SK-N-SH (cell line): Measurements from ENCODE around the gene MPDZ.

ENCODE experiments used
- CTCF ChIP-seq: fragments of 200-600 bp; sonication (generic); IDR thresholded peaks from 2 replicates; pipeline ENCODE4 v1.6.1; 2017; ENCODE audit warnings: antibody characterized with exemption, mild to moderate bottlenecking, moderate library complexity
- RXRA ChIP-seq: IDR thresholded peaks from 2 replicates; pipeline ENCODE4 v1.4.0; 2012; ENCODE audit warnings: low read depth, mild to moderate bottlenecking, borderline replicate concordance
- TF ChIP-seq, protein P1 (sequence below): IDR thresholded peaks from 2 replicates; pipeline ENCODE4 v1.4.0; 2012; ENCODE audit warnings: low read depth, borderline replicate concordance

GRCh38 chr9:13125261-13125660 is 154.2 kb downstream of the MPDZ start:
- TF ChIP-seq, protein P1, sequence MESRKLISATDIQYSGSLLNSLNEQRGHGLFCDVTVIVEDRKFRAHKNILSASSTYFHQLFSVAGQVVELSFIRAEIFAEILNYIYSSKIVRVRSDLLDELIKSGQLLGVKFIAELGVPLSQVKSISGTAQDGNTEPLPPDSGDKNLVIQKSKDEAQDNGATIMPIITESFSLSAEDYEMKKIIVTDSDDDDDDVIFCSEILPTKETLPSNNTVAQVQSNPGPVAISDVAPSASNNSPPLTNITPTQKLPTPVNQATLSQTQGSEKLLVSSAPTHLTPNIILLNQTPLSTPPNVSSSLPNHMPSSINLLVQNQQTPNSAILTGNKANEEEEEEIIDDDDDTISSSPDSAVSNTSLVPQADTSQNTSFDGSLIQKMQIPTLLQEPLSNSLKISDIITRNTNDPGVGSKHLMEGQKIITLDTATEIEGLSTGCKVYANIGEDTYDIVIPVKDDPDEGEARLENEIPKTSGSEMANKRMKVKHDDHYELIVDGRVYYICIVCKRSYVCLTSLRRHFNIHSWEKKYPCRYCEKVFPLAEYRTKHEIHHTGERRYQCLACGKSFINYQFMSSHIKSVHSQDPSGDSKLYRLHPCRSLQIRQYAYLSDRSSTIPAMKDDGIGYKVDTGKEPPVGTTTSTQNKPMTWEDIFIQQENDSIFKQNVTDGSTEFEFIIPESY = no peak
- no peak for TF ChIP-seq CTCF
- TF ChIP-seq RXRA = no peak
